DND-41 (cell line): ENCODE measurements around the gene COG5.

Experiments
- CTCF ChIP-seq: IDR thresholded peaks from 2 replicates; pipeline ENCODE4 v1.5.1; 2012; ENCODE audit warnings: borderline replicate concordance, low read length, moderate library complexity, mild to moderate bottlenecking; ENCODE audit not compliant: poor library complexity, severe bottlenecking; ENCODE audit errors: extremely low read depth
- EZH2 ChIP-seq: IDR thresholded peaks from 3 replicates; pipeline ENCODE4 v1.6.1; 2012; ENCODE audit warnings: borderline replicate concordance, low read depth, mild to moderate bottlenecking, moderate library complexity, low read length, inconsistent platforms; ENCODE audit not compliant: severe bottlenecking

DNA sequence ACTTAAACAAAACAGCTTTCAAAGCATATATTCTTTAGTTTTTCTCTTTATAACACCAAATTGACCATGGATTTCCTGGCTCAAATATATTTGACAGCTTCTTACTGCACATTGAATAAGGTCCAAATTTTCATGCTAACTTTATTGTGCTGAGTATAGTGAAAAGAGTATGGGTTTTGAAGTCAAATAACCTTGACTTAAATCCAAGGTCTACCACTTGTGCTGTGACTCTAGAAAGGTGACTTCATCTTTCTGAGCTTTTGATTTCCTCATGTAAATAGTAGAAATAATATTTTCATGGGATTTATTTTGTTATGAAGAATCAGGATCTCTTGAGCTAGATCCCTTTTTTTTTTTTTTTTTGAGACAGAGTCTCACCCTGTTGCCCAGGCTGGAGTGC is 233.2 kb downstream of the COG5 start:
- TF ChIP-seq CTCF (no peak), EZH2 (no peak)
